ENCODE results near the gene SGMS1.
"Not testable (repeated sequence)": the region's sequence is repeated elsewhere in the genome, so short reads cannot be mapped to it uniquely, and the experiment has no call there.

SGMS1 gene

GRCh38 chr10:50362547-50363125 is 261.1 kb downstream of the SGMS1 start:
- no peak for DNase-seq (ENCODE audit: low read depth)
- TF ChIP-seq CTCF (IDR thresholded peaks at IDR 0.05; ENCODE audit: control insufficient read depth, insufficient read depth, low read depth, low read length, missing control alignments): no peak
- no peak overlapping the region for H3K4me3 ChIP-seq (ENCODE audit: control insufficient read depth, low read depth, low read length)

GRCh38 chr10:50361946-50362345 is 261.8 kb downstream of the SGMS1 start:
- no peak overlapping the region for H3K4me3 ChIP-seq (ENCODE audit: control insufficient read depth, low read depth, low read length)
- no peak for DNase-seq (ENCODE audit: low read depth)
- no peak for TF ChIP-seq CTCF (IDR thresholded peaks at IDR 0.05; ENCODE audit: control insufficient read depth, insufficient read depth, low read depth, low read length, missing control alignments)

- H3K4me3 ChIP-seq (ENCODE audit: control insufficient read depth, low read depth, low read length): no peak overlapping the region
- TF ChIP-seq CTCF (IDR thresholded peaks at IDR 0.05; ENCODE audit: control insufficient read depth, insufficient read depth, low read depth, low read length, missing control alignments): no peak
- no peak for DNase-seq (ENCODE audit: low read depth)
Observed at GRCh38 chr10:50360077-50360850, 263.5 kb downstream of the SGMS1 start.

- no peak overlapping the region for H3K4me3 ChIP-seq (ENCODE audit: control insufficient read depth, low read depth, low read length)
- no peak for DNase-seq (ENCODE audit: low read depth)
- no peak for TF ChIP-seq CTCF (IDR thresholded peaks at IDR 0.05; ENCODE audit: control insufficient read depth, insufficient read depth, low read depth, low read length, missing control alignments)
Observed at GRCh38 chr10:50358925-50359687, 264.6 kb downstream of the SGMS1 start.

GRCh38 chr10:50358411-50358810 is 265.3 kb downstream of the SGMS1 start:
- no peak for DNase-seq (ENCODE audit: low read depth)
- no peak overlapping the region for H3K4me3 ChIP-seq (ENCODE audit: control insufficient read depth, low read depth, low read length)
- TF ChIP-seq CTCF (IDR thresholded peaks at IDR 0.05; ENCODE audit: control insufficient read depth, insufficient read depth, low read depth, low read length, missing control alignments): no peak

GRCh38 chr10:50356481-50356832 is 267.3 kb downstream of the SGMS1 start:
- not testable (repeated sequence) for DNase-seq (ENCODE audit: low read depth)

GRCh38 chr10:50355693-50356480 is 267.9 kb downstream of the SGMS1 start:
- H3K4me3 ChIP-seq (ENCODE audit: control insufficient read depth, low read depth, low read length); DNase-seq (ENCODE audit: low read depth): not testable (repeated sequence)

More at GRCh38 chr10:50356481-50356832, 267.3 kb downstream of the SGMS1 start:
- H3K4me3 ChIP-seq (ENCODE audit: control insufficient read depth, low read depth, low read length): not testable (repeated sequence)

Data from AG09309 (cell line).